Measurements from ENCODE around the gene BSG. TPM values are rescaled to one million over a fixed set of nuclear protein-coding genes. Genes with fewer than 3 reads are reported as not detected.

Gene BSG
- polyA plus RNA-seq, 3 donors from 2014 or later, result 513 to 682 (median 576) TPM

GRCh38 chr19:571566-571974, 826 bp upstream of the BSG start:
- peak in 1 of 3 donors; percentile 26 for DNase-seq
- peak overlapping the region; percentile 89 to 97 (median 91) for H3K4me3 Mint-ChIP-seq
- H3K9me3 Mint-ChIP-seq, result no peaks in the 10 kb centered on the region
- H3K27me3 Mint-ChIP-seq (ENCODE audit: low read depth in 3 of 3), result peaks cover 24 to 33% (median 26%) of the 10 kb centered on the region in 3 donors
- peak overlapping the region; percentile 96 to 99 (median 97) for H3K27ac Mint-ChIP-seq
- H3K4me1 Mint-ChIP-seq, result peaks cover 38 to 42% of the 10 kb centered on the region in 2 donors
- no peaks in the 10 kb centered on the region for H3K36me3 Mint-ChIP-seq

GRCh38 chr19:572743-573518, 535 bp downstream of the BSG start:
- peaks cover 40 to 51% of the 10 kb centered on the region in 2 donors for H3K4me1 Mint-ChIP-seq
- H3K36me3 Mint-ChIP-seq, result no peaks in the 10 kb centered on the region
- H3K27me3 Mint-ChIP-seq (ENCODE audit: low read depth in 3 of 3), result peaks cover 22 to 32% (median 26%) of the 10 kb centered on the region in 3 donors
- no peak for DNase-seq
- peak overlapping the region in 5 of 6 donors; percentile 57 to 98 (median 76) for H3K27ac Mint-ChIP-seq
- H3K4me3 Mint-ChIP-seq, result peak overlapping the region; percentile 85 to 92 (median 87)
- no peaks in the 10 kb centered on the region for H3K9me3 Mint-ChIP-seq

GRCh38 chr19:573519-573825, 1.1 kb downstream of the BSG start:
- Mint-ChIP-seq H3K4me3 (peak overlapping the region; percentile 77 to 84 (median 81)), H3K27me3 (ENCODE audit: low read depth in 3 of 3) (peaks cover 22 to 32% (median 26%) of the 10 kb centered on the region in 3 donors), H3K36me3 (no peaks in the 10 kb centered on the region), H3K4me1 (peaks cover 42 to 51% of the 10 kb centered on the region in 2 donors), H3K9me3 (no peaks in the 10 kb centered on the region), H3K27ac (peak overlapping the region in 5 of 6 donors; percentile 24 to 81 (median 74))
- DNase-seq, result no peak

GRCh38 chr19:574658-575526, 2.5 kb downstream of the BSG start:
- Mint-ChIP-seq H3K27me3 (ENCODE audit: low read depth in 3 of 3) (peaks cover 18 to 23% (median 18%) of the 10 kb centered on the region in 3 donors), H3K36me3 (no peaks in the 10 kb centered on the region), H3K4me1 (peaks cover 40 to 47% of the 10 kb centered on the region in 2 donors), H3K4me3 (peak overlapping the region; percentile 76 to 84 (median 81)), H3K9me3 (no peaks in the 10 kb centered on the region), H3K27ac (peak overlapping the region in 5 of 6 donors; percentile 24 to 81 (median 59))
- DNase-seq, result peak in 1 of 3 donors; percentile 34

GRCh38 chr19:575527-576506, 3.4 kb downstream of the BSG start:
- Mint-ChIP-seq H3K27ac (no peak overlapping the region), H3K27me3 (ENCODE audit: low read depth in 3 of 3) (peaks cover 12 to 17% (median 12%) of the 10 kb centered on the region in 3 donors), H3K36me3 (no peaks in the 10 kb centered on the region), H3K9me3 (no peaks in the 10 kb centered on the region), H3K4me3 (peak overlapping the region in 3 of 5 donors; percentile 24 to 84 (median 36)), H3K4me1 (peaks cover 38 to 44% of the 10 kb centered on the region in 2 donors)
- no peak for DNase-seq

- Mint-ChIP-seq H3K4me3 (no peak overlapping the region), H3K27ac (no peak overlapping the region), H3K4me1 (peaks cover 29 to 33% of the 10 kb centered on the region in 2 donors), H3K27me3 (ENCODE audit: low read depth in 3 of 3) (peaks cover 3 to 6% (median 3%) of the 10 kb centered on the region in 3 donors), H3K9me3 (no peaks in the 10 kb centered on the region), H3K36me3 (no peaks in the 10 kb centered on the region)
- no peak for DNase-seq
Observed at GRCh38 chr19:576768-577438, 4.5 kb downstream of the BSG start.

GRCh38 chr19:577439-578392, 5.3 kb downstream of the BSG start:
- H3K36me3 Mint-ChIP-seq, result no peaks in the 10 kb centered on the region
- H3K4me3 Mint-ChIP-seq, result no peak overlapping the region
- H3K9me3 Mint-ChIP-seq, result no peaks in the 10 kb centered on the region

GRCh38 chr19:579111-579841, 6.9 kb downstream of the BSG start:
- Mint-ChIP-seq H3K27me3 (ENCODE audit: low read depth in 3 of 3) (peaks cover 0 to 6% (median 0%) of the 10 kb centered on the region in 3 donors), H3K9me3 (no peaks in the 10 kb centered on the region), H3K36me3 (no peaks in the 10 kb centered on the region), H3K4me1 (peaks cover 18 to 21% of the 10 kb centered on the region in 2 donors), H3K27ac (no peak overlapping the region), H3K4me3 (no peak overlapping the region)
- no peak for DNase-seq

More at GRCh38 chr19:577439-578392, 5.3 kb downstream of the BSG start:
- no peak for DNase-seq
- Mint-ChIP-seq H3K4me1 (peaks cover 27 to 28% of the 10 kb centered on the region in 2 donors), H3K27ac (no peak overlapping the region), H3K27me3 (ENCODE audit: low read depth in 3 of 3) (peaks cover 0 to 3% (median 0%) of the 10 kb centered on the region in 3 donors)

- Mint-ChIP-seq H3K9me3 (no peaks in the 10 kb centered on the region), H3K4me1 (peaks cover 13 to 16% of the 10 kb centered on the region in 2 donors), H3K27me3 (ENCODE audit: low read depth in 3 of 3) (peaks cover 0 to 6% (median 1%) of the 10 kb centered on the region in 3 donors), H3K27ac (no peak overlapping the region), H3K4me3 (no peak overlapping the region), H3K36me3 (no peaks in the 10 kb centered on the region)
- DNase-seq, result no peak
Observed at GRCh38 chr19:579842-580155, 7.4 kb downstream of the BSG start.

GRCh38 chr19:580274-580835, 8.0 kb downstream of the BSG start:
- Mint-ChIP-seq H3K36me3 (no peaks in the 10 kb centered on the region), H3K27ac (no peak overlapping the region), H3K27me3 (ENCODE audit: low read depth in 3 of 3) (peaks cover 0 to 3% (median 1%) of the 10 kb centered on the region in 3 donors), H3K9me3 (no peaks in the 10 kb centered on the region), H3K4me1 (peaks cover 9 to 12% of the 10 kb centered on the region in 2 donors), H3K4me3 (no peak overlapping the region)
- DNase-seq, result no peak

GRCh38 chr19:581399-582111, 9.2 kb downstream of the BSG start:
- Mint-ChIP-seq H3K27ac (no peak overlapping the region), H3K9me3 (no peaks in the 10 kb centered on the region), H3K4me3 (no peak overlapping the region), H3K36me3 (no peaks in the 10 kb centered on the region), H3K27me3 (ENCODE audit: low read depth in 3 of 3) (peaks cover 1 to 5% (median 2%) of the 10 kb centered on the region in 3 donors), H3K4me1 (peaks cover 8 to 10% of the 10 kb centered on the region in 2 donors)
- DNase-seq, result no peak

Data from immature natural killer cell (primary cell).